HG03045 (cell line): Measurements from ENCODE around the gene HES6.

Experiments
- ATAC-seq: cut with Tn5 transposase; IDR thresholded peaks from one replicate; pipeline ENCODE4 v1.9.1; 2021; ENCODE audit warnings: mild to moderate bottlenecking, moderate library complexity; ENCODE audit not compliant: unreplicated experiment

The HES6 gene, protein sequence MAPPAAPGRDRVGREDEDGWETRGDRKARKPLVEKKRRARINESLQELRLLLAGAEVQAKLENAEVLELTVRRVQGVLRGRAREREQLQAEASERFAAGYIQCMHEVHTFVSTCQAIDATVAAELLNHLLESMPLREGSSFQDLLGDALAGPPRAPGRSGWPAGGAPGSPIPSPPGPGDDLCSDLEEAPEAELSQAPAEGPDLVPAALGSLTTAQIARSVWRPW

DNA sequence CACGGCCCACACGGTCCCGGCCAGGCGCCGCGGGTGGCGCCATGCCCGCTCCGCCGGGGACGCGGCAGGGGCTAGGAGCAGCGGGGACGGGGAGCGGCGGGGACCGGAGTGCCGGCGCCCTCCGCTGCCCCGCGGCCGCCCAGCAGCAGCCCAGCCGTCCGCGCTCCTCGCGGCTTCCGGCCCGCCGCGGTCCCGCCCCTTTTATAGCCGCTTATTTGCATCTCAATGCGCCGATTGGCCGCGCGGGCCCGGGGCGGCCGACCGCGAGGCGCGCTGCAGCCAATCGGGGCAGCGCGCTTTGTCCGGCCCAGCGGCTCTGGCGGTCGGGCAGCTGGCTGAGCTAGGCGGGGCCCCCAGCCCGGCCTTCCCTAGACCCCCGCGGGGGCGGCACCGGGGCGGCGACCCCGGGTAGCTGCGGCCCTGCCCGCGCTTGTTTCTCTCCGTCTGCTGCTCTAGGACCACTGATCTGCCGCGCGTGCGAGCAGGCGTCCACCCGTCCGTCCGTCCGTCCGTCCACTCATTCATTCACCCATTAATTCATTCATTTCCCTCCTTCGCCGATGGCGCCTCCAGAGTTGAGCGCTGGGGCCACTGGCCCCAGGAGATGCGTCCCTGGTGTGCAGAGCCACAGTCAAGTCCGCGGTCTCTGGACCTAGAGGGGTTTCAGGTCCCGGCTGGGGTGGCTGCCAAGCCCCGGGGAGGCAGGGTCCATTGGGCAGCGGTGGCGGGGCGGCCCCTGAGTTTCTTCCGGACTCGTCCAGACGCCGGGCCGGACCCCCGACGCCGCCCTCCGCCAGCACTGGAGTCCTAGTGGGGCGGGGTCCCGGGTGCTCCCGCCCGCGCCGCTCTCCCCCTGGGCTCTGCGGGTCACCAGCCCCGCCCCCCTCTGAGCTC is at the start of gene HES6:
Gene HES6 (minus strand): TSS at position 176 of the 894 bp plus-strand sequence. CDS start 133 bp downstream, at position 43.
- ATAC-seq = peak; percentile 87

GRCh38 chr2:238289574-238289973 is 49.7 kb upstream of the HES6 start:
- ATAC-seq = no peak

GRCh38 chr2:238288650-238289573 is 49.1 kb upstream of the HES6 start:
- peak; percentile 93 for ATAC-seq

DNA sequence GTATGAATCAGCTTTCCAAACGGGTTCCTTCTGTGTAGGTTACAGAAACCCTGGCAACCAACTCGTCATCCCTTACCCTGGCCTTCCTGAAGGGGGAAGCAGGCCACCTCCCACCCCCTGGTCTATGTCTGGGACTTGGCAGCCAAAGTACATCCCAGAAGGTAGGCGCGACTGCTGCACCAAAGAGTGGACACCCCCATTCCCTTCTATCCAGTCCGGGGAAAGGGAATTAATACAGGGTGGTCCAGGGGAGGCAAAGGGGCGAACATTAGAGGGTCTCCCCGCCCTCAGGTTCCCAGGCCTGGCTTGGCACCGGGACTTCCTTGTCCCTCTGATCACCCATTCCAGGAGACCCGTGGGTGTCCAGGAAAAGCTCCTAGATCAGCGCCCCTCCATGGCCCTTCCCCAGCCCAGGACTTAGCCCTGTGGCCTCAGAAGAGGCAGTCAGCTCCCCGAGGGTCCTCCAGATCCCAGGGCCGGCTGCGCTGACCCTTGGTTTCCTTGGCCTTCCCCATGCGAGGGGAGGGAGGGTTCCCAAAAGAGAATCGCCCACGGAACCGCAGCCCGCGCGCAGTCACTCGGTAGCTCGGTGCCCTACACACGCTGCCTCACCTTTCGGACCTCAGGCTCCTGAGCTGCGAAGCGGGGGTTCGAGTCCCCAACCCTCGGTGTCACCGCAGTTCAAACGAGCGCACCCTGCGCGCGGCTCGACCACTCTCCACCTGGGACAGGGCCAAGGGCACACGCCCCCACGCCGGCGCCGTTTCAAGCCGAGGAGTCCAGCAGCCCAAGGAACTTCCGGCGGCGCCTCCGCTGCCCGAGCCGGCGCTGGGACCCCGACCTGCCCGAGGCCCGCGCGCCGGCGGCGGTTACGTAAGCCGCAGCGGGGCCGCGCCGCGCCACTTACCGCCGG is 48.2 kb upstream of the HES6 start, which contains the start of gene PER2:
Gene PER2 (minus strand): TSS at position 874 of the 913 bp plus-strand sequence. CDS start 10,674 bp downstream, outside the sequence.
- ATAC-seq = peak; percentile 36

GRCh38 chr2:238286987-238287736 is 47.3 kb upstream of the HES6 start:
- ATAC-seq = no peak

- no peak for ATAC-seq
Observed at GRCh38 chr2:238286551-238286950, 46.7 kb upstream of the HES6 start.

DNA sequence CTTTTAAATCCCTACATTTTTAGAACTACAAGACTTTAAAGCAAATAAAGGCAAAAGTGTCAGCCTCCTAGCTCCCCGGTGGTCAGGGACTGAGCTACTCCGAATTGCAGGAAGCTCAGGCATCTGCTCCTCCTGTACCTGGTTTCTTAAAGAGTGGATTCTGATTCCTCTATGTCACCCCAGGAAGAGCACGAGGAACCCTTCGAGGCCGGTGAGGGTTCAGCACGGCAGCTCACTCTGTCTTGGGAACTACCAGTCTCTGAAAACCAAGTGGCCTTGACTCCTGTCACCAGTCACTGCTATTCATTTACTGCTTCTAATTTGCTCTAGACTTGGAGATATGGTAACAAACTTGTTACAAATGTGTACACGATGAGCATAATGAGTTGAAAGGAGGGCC is 46.3 kb upstream of the HES6 start:
- no peak for ATAC-seq

DNA sequence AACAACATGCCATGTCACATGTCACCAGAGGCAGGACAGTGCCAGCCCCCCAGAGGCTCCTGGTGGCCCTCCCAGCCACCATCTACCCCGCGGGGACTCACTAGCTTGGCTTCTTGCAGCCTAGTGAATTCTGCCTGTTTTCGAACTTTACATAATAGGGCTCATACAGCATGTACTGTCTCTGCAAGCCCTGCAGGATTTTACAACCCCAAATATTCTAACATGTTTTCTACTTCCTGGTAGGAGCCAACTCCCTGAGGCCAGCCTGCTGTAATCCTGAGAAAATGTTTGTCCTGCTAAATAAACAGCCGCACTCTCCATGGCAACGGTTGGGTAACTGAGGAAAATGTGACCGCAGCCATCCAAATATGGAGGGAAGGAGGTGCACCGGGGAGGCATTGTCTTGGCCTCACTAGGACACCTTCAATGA is 45.8 kb upstream of the HES6 start:
- ATAC-seq = no peak

DNA sequence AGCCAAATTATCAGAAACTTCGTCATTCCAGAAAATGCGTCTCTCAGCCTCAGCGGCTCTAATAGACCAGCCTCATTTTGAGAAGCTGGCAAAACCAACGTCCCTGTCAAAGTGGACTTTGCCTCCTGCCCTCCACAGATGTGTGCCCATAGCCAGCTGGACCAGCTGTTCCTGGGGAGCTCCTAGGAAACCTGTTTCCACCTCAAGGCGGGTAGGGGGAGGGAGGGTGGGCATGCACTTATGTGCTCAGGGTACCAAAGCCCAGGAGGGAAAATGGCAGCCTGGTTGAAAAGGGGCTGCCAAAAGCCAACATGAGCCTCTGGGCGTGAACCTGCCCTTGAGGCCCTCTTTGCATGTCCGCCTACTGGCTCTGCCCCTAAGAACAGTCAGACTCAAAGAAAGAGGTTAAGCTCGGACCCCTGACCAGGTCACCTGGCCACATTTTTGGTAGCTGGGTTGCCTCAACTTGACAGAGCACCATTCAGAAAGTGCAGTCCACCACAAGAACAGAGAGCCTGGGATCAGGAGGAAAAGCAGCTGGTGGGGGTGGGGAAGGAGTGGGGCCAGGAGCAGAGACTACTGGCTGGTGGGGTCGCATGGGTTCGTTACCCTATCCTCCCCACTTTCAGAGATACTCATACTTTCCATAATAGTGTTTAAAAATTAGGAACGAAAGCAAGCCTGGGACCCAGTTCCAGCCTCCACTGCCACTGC is 45.1 kb upstream of the HES6 start:
- no peak for ATAC-seq

DNA sequence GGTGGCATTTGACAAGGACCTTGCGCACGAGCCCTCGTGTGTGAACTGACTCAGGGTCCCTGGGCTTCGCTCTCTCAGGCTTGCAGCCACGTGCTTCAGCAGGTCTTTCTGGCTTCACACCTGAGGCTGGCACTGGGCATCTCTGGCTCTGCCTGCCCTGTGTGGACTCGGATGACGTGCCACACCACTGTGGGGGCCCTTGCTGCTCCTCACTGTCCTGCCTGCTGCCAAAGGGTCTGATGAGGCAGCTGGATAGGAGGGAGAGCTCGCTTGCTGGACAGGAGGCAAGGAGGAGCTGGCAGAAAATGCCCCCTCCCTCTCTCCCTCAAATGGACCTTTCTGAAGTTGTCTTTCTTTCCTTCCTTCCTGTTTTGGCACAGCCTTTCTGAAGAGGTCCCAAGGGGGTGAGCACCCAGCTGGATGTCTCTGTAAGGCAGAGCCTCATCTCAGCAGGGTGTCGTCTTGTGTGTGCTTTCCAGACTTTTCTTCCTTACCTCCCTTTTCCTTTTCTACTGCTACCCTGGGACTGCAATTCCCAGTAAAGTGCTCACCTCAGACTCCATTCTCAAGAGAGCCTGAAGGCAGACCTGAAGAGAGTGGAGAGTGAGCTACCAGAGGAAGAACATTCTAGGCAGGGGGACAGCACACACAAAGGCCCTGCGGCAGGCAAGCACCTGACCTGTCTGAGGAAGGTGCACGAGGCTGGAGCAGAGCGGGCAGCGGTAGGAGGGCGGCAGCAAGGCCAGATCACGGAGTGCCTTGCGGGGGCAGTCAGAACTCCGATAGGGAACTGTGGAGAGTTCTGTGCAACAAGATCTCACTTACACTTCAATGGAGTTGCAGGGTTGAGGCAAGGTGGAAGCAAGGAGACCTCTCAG is 43.3 kb upstream of the HES6 start:
- no peak for ATAC-seq

DNA sequence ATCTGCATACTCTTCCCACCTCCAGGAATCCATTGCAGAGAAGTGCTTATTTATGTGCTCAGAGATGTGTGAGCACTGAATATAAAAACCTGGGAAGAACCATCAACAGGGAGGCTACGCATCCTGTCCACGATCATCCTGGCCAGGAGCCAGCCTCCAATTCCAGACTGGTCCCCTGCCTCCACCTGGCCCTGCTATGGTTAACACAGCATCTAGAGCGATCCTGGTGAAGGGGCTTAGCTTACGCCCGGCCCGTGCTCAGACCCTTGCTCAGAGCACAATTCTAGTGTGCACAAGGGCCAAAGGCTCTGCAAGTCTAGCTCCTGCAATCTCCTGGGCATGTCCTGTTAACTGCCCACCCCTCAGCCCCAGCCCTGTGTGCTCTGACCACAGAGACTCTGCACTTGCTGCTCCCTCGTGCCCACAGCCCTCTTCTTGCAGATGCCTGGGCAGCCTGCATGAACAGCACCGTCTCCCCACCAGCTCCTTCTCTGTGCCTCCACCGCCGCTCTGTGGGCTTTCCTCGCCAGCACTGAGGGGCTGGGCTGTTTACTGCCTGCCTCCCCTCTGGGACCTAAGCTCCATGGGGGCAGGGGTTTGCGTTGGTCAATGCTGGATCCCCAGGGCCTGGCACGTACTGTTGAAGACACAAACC is 42.1 kb upstream of the HES6 start:
- no peak for ATAC-seq

DNA sequence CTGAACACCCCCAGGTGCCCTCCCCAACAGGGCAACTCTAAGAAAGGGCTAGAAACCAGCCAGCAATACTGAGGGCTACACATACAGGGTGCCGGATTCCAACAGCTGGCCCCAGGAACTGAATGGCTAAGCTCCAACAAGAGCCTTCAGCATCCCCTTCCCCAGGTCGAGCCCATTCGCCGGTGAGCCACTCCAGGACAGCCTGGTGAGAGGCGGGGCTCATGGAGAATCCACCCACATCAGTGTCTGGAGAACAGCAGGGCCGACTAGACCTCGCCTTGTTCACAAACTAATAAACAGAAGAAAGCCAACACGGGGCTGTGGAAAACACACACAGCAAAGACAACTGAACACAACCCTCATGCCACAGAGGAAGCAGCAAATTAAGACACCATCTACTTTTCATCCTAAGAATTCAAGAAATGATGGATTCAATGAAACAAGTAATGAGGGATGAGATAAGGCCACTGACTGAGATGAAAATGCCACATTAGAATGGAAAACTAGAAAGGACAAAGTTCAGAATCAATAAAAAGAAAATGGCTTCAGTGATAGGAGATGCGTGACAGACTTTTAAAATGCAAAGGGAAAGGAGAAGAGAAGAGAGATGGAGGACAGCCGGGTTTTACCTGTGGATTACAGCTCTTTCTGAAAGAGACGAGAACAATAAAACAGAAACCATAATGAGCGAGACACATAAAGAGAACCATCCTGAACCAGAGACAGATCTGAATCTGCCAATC is 40.4 kb upstream of the HES6 start:
- ATAC-seq = no peak

- ATAC-seq = no peak
Observed at GRCh38 chr2:238279324-238279682, 39.5 kb upstream of the HES6 start.

DNA sequence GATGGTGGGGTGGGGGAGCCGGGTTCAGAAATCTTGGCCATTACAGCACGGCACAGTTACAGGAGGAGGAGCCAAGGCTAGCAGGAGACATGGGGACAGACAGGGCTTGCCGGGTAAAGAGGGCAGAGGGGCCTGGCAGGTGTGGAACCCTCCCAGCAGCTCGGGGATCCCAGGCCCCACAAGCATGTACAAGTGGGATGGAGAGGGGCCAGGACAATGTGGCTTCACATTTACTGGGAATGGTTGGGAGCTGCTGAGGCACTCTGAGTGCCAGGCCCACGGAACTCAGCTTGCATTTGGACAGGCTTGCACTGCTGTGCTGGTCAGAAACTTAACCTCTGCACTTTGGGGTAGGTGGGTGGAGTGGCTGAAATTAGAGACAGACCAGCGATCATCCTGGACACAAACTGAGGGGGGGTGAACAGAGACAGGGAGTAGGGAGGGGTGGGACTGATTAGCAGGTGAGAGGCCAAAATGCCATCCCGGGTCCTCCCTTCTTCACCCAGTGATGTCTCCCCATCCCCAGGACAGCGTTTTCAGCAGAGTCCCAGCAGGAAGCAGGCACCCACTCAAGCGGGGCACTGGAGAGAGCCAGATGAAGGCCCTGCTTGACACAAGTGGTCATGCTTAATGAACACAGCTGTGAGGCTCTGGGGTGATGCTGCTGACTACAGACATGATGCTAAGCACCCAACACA is 38.9 kb upstream of the HES6 start:
- no peak for ATAC-seq

- ATAC-seq = no peak
Observed at GRCh38 chr2:238277695-238278094, 37.9 kb upstream of the HES6 start.
